COLO668 (cell line): ENCODE measurements around the gene ZNF254.
"Not testable (repeated sequence)": the region's sequence is repeated elsewhere in the genome, so short reads cannot be mapped to it uniquely, and the experiment has no call there.

Experiments
- DNase-seq: peaks from one replicate; lab custom pipeline; 2025; ENCODE audit not compliant: unreplicated experiment; lab: John Stamatoyannopoulos, UW

The ZNF254 gene

GRCh38 chr19:24086974-24087595 is at the start of gene ZNF254:
Gene ZNF254 (plus strand): TSS chr19:24087187. CDS start chr19:24087308, 121 bp downstream.
- peak; percentile 27 for DNase-seq

DNA sequence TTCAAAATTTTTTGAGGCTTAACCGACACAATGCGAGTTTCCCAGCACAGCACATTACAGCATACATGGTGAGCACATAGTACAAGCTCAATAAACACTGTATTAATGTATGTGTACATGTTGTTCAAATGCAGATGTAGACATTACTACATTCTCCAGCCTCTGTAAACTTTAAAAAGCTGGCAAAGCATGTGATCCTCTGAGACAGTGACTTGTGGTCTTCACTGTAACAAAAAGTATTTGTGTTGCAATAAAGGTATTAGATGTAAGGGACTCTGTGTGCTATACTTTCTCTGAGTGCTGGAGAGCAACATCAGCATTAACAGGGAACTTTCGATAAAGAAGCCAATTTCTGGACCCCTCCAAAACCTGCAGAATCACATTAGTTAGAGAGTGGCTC is 46.4 kb upstream of the ZNF254 start:
- DNase-seq: no peak

DNA sequence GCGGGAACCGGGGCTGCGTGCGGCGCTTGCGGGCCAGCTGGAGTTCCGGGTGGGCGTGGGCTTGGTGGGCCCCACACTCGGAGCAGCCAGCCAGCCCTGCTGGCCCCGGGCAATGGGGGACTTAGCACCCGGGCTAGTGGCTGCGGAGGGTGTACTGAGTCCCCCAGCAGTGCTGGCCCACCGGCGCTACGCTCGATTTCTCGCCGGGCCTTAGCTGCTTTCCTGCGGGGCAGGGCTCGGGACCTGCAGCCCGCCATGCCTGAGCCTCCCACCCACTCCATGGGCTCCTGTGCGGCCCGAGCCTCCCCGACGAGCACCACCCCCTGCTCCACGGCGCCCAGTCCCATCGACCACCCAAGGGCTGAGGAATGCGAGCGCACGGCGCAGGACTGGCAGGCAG is 45.7 kb upstream of the ZNF254 start:
- not testable (repeated sequence) for DNase-seq

DNA sequence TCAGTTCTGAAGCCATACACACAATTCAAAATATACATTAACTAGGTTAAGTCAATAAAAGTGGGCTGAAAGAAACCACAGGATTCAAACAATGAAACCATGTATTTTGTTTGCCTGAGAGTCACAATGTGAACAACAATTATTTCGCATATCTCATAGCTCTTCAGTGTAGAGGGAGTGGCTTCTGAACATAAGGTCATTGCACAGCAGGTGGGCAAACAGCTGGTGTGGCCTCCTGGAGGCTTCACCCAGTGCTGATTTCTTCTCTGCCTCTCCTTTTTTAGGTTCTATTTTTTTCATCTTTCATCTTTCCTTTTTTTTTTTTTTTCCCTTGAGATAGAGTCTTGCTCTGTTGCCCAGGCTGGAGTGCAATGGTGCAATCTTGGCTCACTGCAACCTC is 40.4 kb upstream of the ZNF254 start:
- peak; percentile 79 for DNase-seq

GRCh38 chr19:24048261-24048660 is 38.7 kb upstream of the ZNF254 start:
- no peak for DNase-seq

GRCh38 chr19:24049537-24049936 is 37.5 kb upstream of the ZNF254 start:
- no peak for DNase-seq

DNA sequence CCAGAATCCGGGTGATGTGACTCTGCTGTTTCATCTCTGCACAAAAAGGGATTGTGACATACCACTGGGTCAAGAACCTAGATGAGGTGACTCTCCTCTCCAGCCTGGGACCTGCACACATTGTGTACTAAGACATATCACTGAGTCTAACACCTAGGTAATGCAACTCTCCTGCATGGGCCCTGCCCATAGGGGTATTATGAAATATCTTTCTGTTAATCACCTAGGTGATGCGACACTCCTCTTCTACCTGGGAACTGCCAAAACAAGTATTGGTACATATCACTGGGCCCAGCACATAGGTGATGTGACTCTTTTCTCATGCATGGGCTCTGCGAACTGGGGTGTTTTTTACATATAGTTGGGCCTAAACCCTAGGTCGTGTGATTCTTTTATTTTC is 35.5 kb upstream of the ZNF254 start:
- no peak for DNase-seq

DNA sequence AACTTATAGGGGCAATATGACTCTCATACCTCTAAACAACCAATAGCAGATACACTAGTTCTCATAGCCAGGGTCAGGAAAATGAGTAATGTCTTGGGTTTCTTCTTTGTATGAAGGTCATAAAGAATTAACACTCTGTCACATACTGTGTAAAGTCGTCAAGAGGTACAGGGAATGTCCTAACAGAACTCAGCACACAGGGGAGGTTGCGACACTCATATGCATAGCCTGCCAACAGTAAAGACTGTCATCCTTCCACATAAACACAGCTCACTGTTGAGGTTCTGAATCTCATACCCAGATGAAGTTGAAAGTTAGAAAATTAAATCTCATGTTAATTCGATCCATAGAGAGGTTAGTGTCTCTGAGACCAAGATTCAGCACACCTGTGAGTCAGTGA is 34.2 kb upstream of the ZNF254 start:
- no peak for DNase-seq

- no peak for DNase-seq
Measured at GRCh38 chr19:24053601-24054000, 33.4 kb upstream of the ZNF254 start.

DNA sequence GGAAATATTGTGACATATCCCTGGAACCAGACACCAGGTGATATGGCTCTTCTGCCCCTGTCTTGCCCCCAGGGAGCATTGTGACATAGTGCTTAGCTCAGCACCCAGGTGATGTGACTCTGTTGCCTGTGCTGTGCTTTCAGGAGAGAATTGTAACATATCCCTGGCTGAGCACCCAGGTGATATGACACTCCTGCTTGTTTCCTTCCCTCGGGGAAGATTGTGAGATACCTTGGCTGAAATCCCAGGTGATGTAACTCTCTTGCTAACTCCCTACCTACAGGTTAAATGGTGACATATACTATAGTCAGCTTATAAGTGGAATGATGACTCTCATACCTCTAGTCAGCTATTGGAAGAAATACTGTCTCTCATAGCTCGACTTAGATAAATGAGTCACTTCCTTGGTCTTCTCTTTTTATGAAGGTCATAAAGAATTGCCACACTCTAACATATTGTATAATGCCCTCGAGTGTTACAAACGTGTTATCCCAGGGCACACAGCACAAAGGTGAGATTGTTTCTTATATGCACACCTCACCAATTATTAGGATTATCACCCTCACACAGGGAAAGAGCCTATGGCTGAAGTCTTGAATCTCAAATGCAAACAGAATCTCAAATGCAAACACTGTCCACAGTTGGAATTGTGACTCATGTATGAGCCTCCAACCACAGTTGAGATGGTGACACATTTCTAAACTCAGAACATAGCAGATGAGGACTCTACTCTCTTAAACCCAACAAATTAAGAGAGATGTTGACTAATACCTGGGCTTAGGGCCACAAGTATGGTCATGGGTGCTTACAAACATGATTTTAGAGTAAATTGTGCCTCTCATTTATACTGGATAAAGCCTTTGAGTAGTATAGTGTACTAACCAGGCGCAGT is 32.7 kb upstream of the ZNF254 start:
- no peak for DNase-seq

GRCh38 chr19:24055548-24055947 is 31.4 kb upstream of the ZNF254 start:
- no peak for DNase-seq

DNA sequence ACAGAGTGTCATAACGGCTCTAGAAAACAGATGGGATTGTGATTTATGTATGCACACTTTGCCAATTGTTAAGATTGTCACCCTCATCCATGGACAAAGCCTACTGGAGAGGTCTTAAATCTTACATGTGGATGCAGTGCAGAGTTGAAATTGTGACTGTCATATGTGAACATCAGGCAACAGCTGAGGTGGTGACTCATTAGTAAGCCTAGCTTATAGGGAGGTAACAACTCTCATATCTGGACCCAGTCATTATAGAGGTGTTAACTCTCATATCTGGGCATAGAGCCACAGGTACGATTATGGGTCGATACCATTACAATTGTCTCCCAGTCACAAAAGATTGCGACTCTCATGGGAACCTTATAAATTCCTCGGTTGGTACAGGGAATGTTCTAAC is 29.8 kb upstream of the ZNF254 start:
- no peak for DNase-seq

GRCh38 chr19:24059563-24060295 is 27.3 kb upstream of the ZNF254 start:
- DNase-seq: peak; percentile 6

- no peak for DNase-seq
Measured at GRCh38 chr19:24060687-24061356, 26.2 kb upstream of the ZNF254 start.

GRCh38 chr19:24062190-24062589 is 24.8 kb upstream of the ZNF254 start:
- DNase-seq: no peak

DNA sequence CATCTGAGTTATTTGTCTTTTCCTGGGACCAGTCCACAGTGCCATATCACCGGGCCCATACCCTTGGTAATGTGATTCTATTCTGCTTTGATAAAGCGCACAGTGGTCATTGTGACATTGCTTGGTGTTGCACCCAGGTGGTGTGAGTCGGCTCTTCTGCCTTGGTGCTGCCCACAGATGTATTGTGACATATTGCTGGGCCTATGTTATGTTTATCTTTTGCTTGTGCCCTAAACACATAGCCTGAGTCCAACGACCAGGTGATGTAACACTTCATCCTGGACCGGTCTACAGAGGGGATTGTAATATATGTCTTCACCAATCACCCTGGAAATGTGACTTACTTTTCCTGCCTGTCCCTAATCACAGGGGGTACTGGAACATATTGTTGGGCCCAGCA is 23.7 kb upstream of the ZNF254 start:
- DNase-seq: no peak

- no peak for DNase-seq
Measured at GRCh38 chr19:24064175-24064574, 22.8 kb upstream of the ZNF254 start.

GRCh38 chr19:24065243-24065642 is 21.7 kb upstream of the ZNF254 start:
- no peak for DNase-seq

DNA sequence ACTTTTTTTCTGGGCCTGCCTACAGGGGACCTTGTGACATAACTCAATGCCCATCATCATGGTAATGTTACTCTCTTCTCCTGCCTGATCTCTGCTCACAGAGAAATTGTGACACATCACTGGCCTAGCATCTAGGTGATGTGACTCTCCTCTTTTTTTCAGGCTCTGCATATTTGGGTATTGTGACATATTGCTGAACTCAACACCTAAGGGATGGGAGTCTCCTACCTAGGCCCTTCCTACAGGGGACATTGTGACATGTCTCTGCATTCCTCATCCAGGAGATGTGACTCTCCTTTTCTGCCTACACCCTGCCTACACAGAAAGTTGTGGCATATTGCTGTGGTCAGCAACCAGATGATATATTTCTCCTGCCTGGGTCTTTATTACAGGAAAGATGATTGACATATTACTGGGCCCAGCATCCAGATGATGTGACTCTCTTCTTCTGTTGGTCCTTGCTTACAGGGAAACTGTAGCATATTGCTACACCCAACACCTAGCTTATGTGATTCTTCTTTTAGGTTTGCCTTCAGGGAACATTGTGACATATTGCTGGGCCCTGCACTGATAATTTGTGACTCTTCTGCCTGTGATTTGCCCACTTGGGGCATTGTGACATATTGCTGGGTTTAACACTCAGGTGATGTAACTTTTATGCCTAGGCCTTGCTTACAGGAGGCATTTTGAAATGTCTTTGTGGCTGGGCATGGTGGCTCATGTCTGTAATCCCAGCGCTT is 21.0 kb upstream of the ZNF254 start:
- no peak for DNase-seq

DNA sequence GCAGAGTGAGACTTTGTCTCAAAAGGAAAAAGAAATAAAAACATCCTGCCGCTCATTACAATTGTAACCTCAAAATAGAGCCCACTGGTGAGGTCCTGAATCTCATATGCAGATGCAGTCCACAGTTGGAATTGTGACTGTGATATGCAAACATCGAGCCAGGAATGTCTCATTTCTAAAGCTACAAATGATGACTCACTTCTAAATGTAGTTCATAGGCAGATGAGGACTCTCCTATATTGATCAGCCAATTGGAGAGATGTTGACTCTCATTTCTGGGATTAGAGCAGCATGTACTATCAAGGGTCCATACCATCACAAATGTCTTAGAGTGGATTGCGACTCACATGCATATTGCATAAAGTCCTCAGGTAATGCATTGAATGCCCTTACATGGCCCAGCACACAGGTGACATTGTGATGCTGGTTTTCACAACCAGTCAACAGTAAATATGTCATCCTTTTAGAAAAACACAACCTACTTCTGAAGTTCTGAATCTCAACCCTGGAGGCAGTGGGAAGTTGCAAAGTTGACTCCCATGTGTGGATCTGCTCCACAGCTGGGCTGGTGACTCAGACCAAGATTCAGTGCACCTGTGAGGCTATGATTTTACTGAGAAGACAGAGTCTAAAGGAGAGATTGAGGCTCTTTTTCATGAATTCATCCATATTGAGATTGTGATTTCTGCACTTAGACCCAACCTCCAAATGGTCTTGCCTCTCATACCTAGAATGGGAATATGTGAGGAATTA is 16.9 kb upstream of the ZNF254 start:
- no peak for DNase-seq
